Liver (tissue), 9 donors: ENCODE measurements around the gene CUL3. TPM values are rescaled to one million over a fixed set of nuclear protein-coding genes. Genes with fewer than 3 reads are reported as not detected.

Source experiments
- DNase-seq: peaks from one replicate; pipeline ENCODE4 v3.0.0-alpha.2; 2017; ENCODE audit warnings: low spot score
- H3K27ac ChIP-seq, 2 donors: one replicate each; pipeline ENCODE4 v1.7.0; 2013; ENCODE audit warnings: inconsistent platforms in 2 of 2, low read length in 2 of 2, control low read depth in 1 of 2, low read depth in 1 of 2, mild to moderate bottlenecking in 1 of 2
- H3K27me3 ChIP-seq, 4 donors: one replicate each; pipeline versions ENCODE4 v1.6.1 to v1.7.0; 2013; ENCODE audit warnings: low read length in 3 of 4, inconsistent platforms in 1 of 4, mild to moderate bottlenecking in 1 of 4, moderate library complexity in 1 of 4; ENCODE audit not compliant: control insufficient read depth in 4 of 4, insufficient read depth in 4 of 4
- H3K36me3 ChIP-seq, 4 donors: one replicate each; pipeline versions ENCODE4 v1.6.1 to v1.7.0; 2013; ENCODE audit warnings: low read length in 3 of 4, mild to moderate bottlenecking in 3 of 4, low read depth in 1 of 4, moderate library complexity in 1 of 4; ENCODE audit not compliant: control insufficient read depth in 4 of 4, insufficient read depth in 3 of 4
- H3K4me1 ChIP-seq, 4 donors: one replicate each; pipeline versions ENCODE4 v1.6.1 to v1.7.0; 2013; ENCODE audit warnings: low read length in 3 of 4, mild to moderate bottlenecking in 3 of 4, moderate library complexity in 1 of 4; ENCODE audit not compliant: control insufficient read depth in 4 of 4, insufficient read depth in 4 of 4
- H3K4me3 ChIP-seq, 3 donors: one replicate each; pipeline versions ENCODE4 v1.6.1 to v1.7.0; 2013; ENCODE audit warnings: low read length in 3 of 3, control low read depth in 1 of 3, low read depth in 1 of 3, mild to moderate bottlenecking in 1 of 3
- H3K9ac ChIP-seq, 2 donors: one replicate each; pipeline ENCODE4 v1.7.0; 2013; ENCODE audit warnings: low read length in 2 of 2, mild to moderate bottlenecking in 2 of 2, moderate library complexity in 2 of 2, control low read depth in 1 of 2, low read depth in 1 of 2
- H3K9me3 ChIP-seq, 4 donors: one replicate each; pipeline versions ENCODE4 v1.6.1 to v1.7.0; 2013; ENCODE audit warnings: low read length in 3 of 4; ENCODE audit not compliant: control insufficient read depth in 4 of 4
- ATF3 ChIP-seq: IDR thresholded peaks from 2 replicates; pipeline ENCODE4 v1.6.1; 2016; ENCODE audit warnings: antibody characterized with exemption
- EGR1 ChIP-seq, 2 donors: IDR thresholded peaks; 2 replicates each; pipeline ENCODE4 v1.6.1; 2016 to 2018; ENCODE audit warnings: antibody characterized with exemption in 2 of 2, low read depth in 2 of 2
- FOXA1 ChIP-seq: IDR thresholded peaks from 2 replicates; pipeline ENCODE4 v1.6.1; 2016; ENCODE audit warnings: antibody characterized with exemption
- FOXA2 ChIP-seq: IDR thresholded peaks from 2 replicates; pipeline ENCODE4 v1.6.1; 2016; ENCODE audit warnings: antibody characterized with exemption
- GABPA ChIP-seq, 2 donors: IDR thresholded peaks in 1 of 2; conservative IDR thresholded peaks in 1 of 2; 2 replicates each; pipeline ENCODE4 v1.6.1; 2016; ENCODE audit warnings: antibody characterized with exemption in 2 of 2, mild to moderate bottlenecking in 1 of 2, moderate library complexity in 1 of 2
- HNF4A ChIP-seq, 2 donors: conservative IDR thresholded peaks; 2 replicates each; pipeline ENCODE4 v1.6.1; 2016; ENCODE audit warnings: antibody characterized with exemption in 2 of 2, mild to moderate bottlenecking in 2 of 2
- HNF4G ChIP-seq: IDR thresholded peaks from 2 replicates; pipeline ENCODE4 v1.6.1; 2016; ENCODE audit warnings: antibody characterized with exemption
- JUND ChIP-seq, 2 donors: IDR thresholded peaks; 2 replicates each; pipeline ENCODE4 v1.6.1; 2016; ENCODE audit warnings: antibody characterized with exemption in 2 of 2
- MAX ChIP-seq: IDR thresholded peaks from 2 replicates; pipeline ENCODE4 v1.6.1; 2016; ENCODE audit warnings: antibody characterized with exemption
- NR2F2 ChIP-seq: IDR thresholded peaks from 2 replicates; pipeline ENCODE4 v1.6.1; 2016; ENCODE audit warnings: antibody characterized with exemption
- RAD21 ChIP-seq, 2 donors: IDR thresholded peaks; 2 replicates each; pipeline ENCODE4 v1.6.1; 2016; ENCODE audit warnings: antibody characterized with exemption in 2 of 2, mild to moderate bottlenecking in 2 of 2
- REST ChIP-seq: IDR thresholded peaks from 2 replicates; pipeline ENCODE4 v1.6.1; 2016; ENCODE audit warnings: antibody characterized with exemption, mild to moderate bottlenecking
- RXRA ChIP-seq, 2 donors: IDR thresholded peaks; 2 replicates each; pipeline ENCODE4 v1.6.1; 2017 to 2018; ENCODE audit warnings: antibody characterized with exemption in 2 of 2, mild to moderate bottlenecking in 1 of 2
- SP1 ChIP-seq: IDR thresholded peaks from 2 replicates; pipeline ENCODE4 v1.6.1; 2018; ENCODE audit warnings: antibody characterized with exemption, mild to moderate bottlenecking
- TAF1 ChIP-seq: conservative IDR thresholded peaks from 2 replicates; pipeline ENCODE4 v1.6.1; 2016; ENCODE audit warnings: antibody characterized with exemption, mild to moderate bottlenecking
- YY1 ChIP-seq: IDR thresholded peaks from 2 replicates; pipeline ENCODE4 v1.6.1; 2016; ENCODE audit warnings: antibody characterized with exemption, mild to moderate bottlenecking
- ZBTB33 ChIP-seq: IDR thresholded peaks from 2 replicates; pipeline ENCODE4 v1.6.1; 2016; ENCODE audit warnings: antibody characterized with exemption
- WGBS: extraction: QIAGEN DNeasy Blood & Tissue Kit; methylation state at CpG from one replicate; pipeline ENCODE4 v1.1.7; 2013; 5-methylcytosine and 5-hydroxymethylcytosine counted together
- polyA plus RNA-seq, 2 donors: library from polyadenylated mRNA; stranded (reverse) in 1 of 2; unstranded in 1 of 2; fragments of 200-250 nt in 1 of 2; fragments of >200 nt in 1 of 2; fragmentation: Nextera tagmentation in 1 of 2; extraction: Ambion mirVana in 1 of 2; gene quantifications; one replicate each; pipeline versions ENCODE4 v1.2.1 to v1.2.3, GENCODE V29; 2013 to 2015
- total RNA-seq, 2 donors: library from RNA; depleted of rRNA; stranded (reverse); fragments of >200 nt; gene quantifications; one replicate each; pipeline ENCODE4 v1.2.3, GENCODE V29; 2014
- TF ChIP-seq, protein P1 (sequence below): fragments of 150-350 bp; IDR thresholded peaks from 2 replicates; pipeline ENCODE4 v1.5.1; 2017; ENCODE audit warnings: improper control_type of control experiment, low read depth, low read length; ENCODE audit not compliant: missing input control
- donor health status: healthy.
- donor health status: healthy.
- donor health status: healthy.
- donor health status: healthy.
- donor health status: healthy.

Gene CUL3
- total and polyA plus RNA-seq, 4 donors, result 24.7 to 48.9 (median 33.1) TPM

- Histone ChIP-seq H3K4me3 (no peak overlapping the region), H3K27ac (no peak overlapping the region), H3K36me3 (no peaks in the 10 kb centered on the region), H3K4me1 (peaks cover 0 to 6% (median 0%) of the 10 kb centered on the region in 4 donors), H3K9me3 (no peaks in the 10 kb centered on the region), H3K9ac (no peak overlapping the region), H3K27me3 (no peaks in the 10 kb centered on the region)
- TF ChIP-seq ZBTB33, result no peak
- no peak for TF ChIP-seq SP1
- no peak for TF ChIP-seq YY1
- TF ChIP-seq, protein P1, sequence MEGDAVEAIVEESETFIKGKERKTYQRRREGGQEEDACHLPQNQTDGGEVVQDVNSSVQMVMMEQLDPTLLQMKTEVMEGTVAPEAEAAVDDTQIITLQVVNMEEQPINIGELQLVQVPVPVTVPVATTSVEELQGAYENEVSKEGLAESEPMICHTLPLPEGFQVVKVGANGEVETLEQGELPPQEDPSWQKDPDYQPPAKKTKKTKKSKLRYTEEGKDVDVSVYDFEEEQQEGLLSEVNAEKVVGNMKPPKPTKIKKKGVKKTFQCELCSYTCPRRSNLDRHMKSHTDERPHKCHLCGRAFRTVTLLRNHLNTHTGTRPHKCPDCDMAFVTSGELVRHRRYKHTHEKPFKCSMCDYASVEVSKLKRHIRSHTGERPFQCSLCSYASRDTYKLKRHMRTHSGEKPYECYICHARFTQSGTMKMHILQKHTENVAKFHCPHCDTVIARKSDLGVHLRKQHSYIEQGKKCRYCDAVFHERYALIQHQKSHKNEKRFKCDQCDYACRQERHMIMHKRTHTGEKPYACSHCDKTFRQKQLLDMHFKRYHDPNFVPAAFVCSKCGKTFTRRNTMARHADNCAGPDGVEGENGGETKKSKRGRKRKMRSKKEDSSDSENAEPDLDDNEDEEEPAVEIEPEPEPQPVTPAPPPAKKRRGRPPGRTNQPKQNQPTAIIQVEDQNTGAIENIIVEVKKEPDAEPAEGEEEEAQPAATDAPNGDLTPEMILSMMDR, result no peak
- TF ChIP-seq RAD21 (IDR thresholded peaks at IDR 0.05), result no peak
- no peak for TF ChIP-seq HNF4G
- TF ChIP-seq FOXA1, result no peak
- no peak for TF ChIP-seq ATF3
- TF ChIP-seq NR2F2, result no peak
- TF ChIP-seq JUND (IDR thresholded peaks at IDR 0.05), result no peak
- TF ChIP-seq EGR1 (IDR thresholded peaks at IDR 0.05; ENCODE audit: low read depth in 2 of 2), result no peak
- TF ChIP-seq TAF1, result no peak
- no peak for TF ChIP-seq MAX
- no peak for TF ChIP-seq HNF4A (conservative IDR thresholded peaks at IDR 0.05)
- no peak for DNase-seq
Observed at GRCh38 chr2:224438726-224439125, 146.4 kb downstream of the CUL3 start.

GRCh38 chr2:224436634-224437033 lies 148.5 kb downstream of the CUL3 start:
- TF ChIP-seq RAD21 (IDR thresholded peaks at IDR 0.05) (no peak), SP1 (no peak), REST (no peak), ATF3 (no peak), FOXA1 (no peak), EGR1 (IDR thresholded peaks at IDR 0.05; ENCODE audit: low read depth in 2 of 2) (no peak), MAX (no peak), GABPA (IDR thresholded peaks at IDR 0.05 in 1 of 2, conservative IDR thresholded peaks at IDR 0.05 in 1 of 2) (no peak), NR2F2 (no peak), HNF4G (no peak), TAF1 (no peak), YY1 (no peak), ZBTB33 (no peak), RXRA (IDR thresholded peaks at IDR 0.05) (no peak), JUND (IDR thresholded peaks at IDR 0.05) (no peak), FOXA2 (no peak), HNF4A (conservative IDR thresholded peaks at IDR 0.05) (no peak)
- TF ChIP-seq, protein P1, result no peak
- no peak for DNase-seq
- WGBS, result 93% methylated on average over 1 of the region's 1 CpG
- no peak overlapping the region for H3K27ac ChIP-seq
- no peak overlapping the region for H3K9ac ChIP-seq
- no peak overlapping the region for H3K4me3 ChIP-seq
- no peaks in the 10 kb centered on the region for H3K4me1 ChIP-seq
- H3K9me3 ChIP-seq, result no peaks in the 10 kb centered on the region
- no peaks in the 10 kb centered on the region for H3K27me3 ChIP-seq
- H3K36me3 ChIP-seq, result no peaks in the 10 kb centered on the region
